ENCODE data around the gene DNAJC4. TPM values are rescaled to one million over a fixed set of nuclear protein-coding genes. Genes with fewer than 3 reads are reported as not detected.

The DNAJC4 gene
- total and polyA plus RNA-seq, 9 of the 15 experiments (the other 6 are each of a cell fraction or from before 2014, with no cell fraction given) = 4.0 to 32.6 (median 19.9) TPM

DNA sequence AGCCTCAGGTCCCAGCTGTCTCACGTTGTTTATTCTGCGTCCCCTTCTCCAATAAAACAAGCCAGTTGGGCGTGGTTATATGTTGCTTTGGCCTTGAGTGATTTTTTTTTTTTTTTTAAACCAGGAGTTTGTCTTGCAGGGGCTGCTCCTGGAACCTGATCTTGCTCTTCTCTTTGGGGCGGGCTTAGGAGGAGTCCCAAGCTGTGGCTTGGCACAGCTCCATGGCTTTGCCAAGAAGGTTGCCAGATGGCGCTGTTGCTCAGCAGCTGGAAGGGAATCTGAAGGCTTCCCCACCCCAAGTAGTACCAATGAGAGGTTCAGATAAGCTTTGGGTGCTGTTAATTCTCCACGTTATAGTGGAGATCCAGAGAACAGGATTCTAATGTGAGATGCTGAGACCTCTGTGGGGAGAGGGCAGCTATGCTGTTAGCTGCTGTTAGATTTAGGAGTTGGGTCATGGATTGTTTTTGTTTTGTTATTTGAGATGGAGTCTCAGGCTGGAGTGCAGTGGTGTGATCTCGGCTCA, 25.8 kb upstream of the DNAJC4 start (continued):
- TF ChIP-seq, protein P1, sequence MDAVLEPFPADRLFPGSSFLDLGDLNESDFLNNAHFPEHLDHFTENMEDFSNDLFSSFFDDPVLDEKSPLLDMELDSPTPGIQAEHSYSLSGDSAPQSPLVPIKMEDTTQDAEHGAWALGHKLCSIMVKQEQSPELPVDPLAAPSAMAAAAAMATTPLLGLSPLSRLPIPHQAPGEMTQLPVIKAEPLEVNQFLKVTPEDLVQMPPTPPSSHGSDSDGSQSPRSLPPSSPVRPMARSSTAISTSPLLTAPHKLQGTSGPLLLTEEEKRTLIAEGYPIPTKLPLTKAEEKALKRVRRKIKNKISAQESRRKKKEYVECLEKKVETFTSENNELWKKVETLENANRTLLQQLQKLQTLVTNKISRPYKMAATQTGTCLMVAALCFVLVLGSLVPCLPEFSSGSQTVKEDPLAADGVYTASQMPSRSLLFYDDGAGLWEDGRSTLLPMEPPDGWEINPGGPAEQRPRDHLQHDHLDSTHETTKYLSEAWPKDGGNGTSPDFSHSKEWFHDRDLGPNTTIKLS (IDR thresholded peaks at IDR 0.05; ENCODE audit: borderline replicate concordance, low read depth) = no peak
- TF ChIP-seq ZNF699 (CRISPR knock-in tag; IDR thresholded peaks at IDR 0.05; ENCODE audit: insufficient replicate concordance) (no peak), KAT7 (CRISPR knock-in tag; IDR thresholded peaks at IDR 0.05; ENCODE audit: borderline replicate concordance) (no peak), AFF4 (CRISPR knock-in tag; IDR thresholded peaks at IDR 0.05) (no peak), HDAC8 (tag; IDR thresholded peaks at IDR 0.05) (no peak), ZNF384 (IDR thresholded peaks at IDR 0.05; ENCODE audit: low read depth, low read length) (peak; percentile 92), SNIP1 (IDR thresholded peaks at IDR 0.05; ENCODE audit: low read depth) (no peak), RUNX1 (IDR thresholded peaks at IDR 0.05; ENCODE audit: low read depth) (peak; percentile 13; the same call in 1 of the 2 replicates), CHD1 (IDR thresholded peaks at IDR 0.05; ENCODE audit: low read length) (no peak), ATF1 (CRISPR knock-in tag; IDR thresholded peaks at IDR 0.05) (no peak), ATF1 (tag; IDR thresholded peaks at IDR 0.05) (peak; percentile 47), ZKSCAN3 (CRISPR knock-in tag; IDR thresholded peaks at IDR 0.05) (no peak), MXI1 (IDR thresholded peaks at IDR 0.05; ENCODE audit: low read depth, low read length) (0 out of 2 replicates have a peak, but pooled peaks have one; percentile 31), ZNF785 (CRISPR knock-in tag; IDR thresholded peaks at IDR 0.05) (no peak), ZNF12 (CRISPR knock-in tag; IDR thresholded peaks at IDR 0.05) (no peak), ERF (CRISPR knock-in tag; IDR thresholded peaks at IDR 0.05) (no peak)
- TF ChIP-seq, protein P2, sequence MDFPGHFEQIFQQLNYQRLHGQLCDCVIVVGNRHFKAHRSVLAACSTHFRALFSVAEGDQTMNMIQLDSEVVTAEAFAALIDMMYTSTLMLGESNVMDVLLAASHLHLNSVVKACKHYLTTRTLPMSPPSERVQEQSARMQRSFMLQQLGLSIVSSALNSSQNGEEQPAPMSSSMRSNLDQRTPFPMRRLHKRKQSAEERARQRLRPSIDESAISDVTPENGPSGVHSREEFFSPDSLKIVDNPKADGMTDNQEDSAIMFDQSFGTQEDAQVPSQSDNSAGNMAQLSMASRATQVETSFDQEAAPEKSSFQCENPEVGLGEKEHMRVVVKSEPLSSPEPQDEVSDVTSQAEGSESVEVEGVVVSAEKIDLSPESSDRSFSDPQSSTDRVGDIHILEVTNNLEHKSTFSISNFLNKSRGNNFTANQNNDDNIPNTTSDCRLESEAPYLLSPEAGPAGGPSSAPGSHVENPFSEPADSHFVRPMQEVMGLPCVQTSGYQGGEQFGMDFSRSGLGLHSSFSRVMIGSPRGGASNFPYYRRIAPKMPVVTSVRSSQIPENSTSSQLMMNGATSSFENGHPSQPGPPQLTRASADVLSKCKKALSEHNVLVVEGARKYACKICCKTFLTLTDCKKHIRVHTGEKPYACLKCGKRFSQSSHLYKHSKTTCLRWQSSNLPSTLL (IDR thresholded peaks at IDR 0.05) = no peak
- TF ChIP-seq, protein P3, sequence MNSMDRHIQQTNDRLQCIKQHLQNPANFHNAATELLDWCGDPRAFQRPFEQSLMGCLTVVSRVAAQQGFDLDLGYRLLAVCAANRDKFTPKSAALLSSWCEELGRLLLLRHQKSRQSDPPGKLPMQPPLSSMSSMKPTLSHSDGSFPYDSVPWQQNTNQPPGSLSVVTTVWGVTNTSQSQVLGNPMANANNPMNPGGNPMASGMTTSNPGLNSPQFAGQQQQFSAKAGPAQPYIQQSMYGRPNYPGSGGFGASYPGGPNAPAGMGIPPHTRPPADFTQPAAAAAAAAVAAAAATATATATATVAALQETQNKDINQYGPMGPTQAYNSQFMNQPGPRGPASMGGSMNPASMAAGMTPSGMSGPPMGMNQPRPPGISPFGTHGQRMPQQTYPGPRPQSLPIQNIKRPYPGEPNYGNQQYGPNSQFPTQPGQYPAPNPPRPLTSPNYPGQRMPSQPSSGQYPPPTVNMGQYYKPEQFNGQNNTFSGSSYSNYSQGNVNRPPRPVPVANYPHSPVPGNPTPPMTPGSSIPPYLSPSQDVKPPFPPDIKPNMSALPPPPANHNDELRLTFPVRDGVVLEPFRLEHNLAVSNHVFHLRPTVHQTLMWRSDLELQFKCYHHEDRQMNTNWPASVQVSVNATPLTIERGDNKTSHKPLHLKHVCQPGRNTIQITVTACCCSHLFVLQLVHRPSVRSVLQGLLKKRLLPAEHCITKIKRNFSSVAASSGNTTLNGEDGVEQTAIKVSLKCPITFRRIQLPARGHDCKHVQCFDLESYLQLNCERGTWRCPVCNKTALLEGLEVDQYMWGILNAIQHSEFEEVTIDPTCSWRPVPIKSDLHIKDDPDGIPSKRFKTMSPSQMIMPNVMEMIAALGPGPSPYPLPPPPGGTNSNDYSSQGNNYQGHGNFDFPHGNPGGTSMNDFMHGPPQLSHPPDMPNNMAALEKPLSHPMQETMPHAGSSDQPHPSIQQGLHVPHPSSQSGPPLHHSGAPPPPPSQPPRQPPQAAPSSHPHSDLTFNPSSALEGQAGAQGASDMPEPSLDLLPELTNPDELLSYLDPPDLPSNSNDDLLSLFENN (IDR thresholded peaks at IDR 0.05; ENCODE audit: low read depth in 2 of 2, low read length in 2 of 2) = peak in 1 of 2 experiments; percentile 46; a peak in 1 of 4 replicates
